Tibial artery (tissue), 4 donors: Measurements from ENCODE around the gene A3GALT2.

Experiments
- DNase-seq, 2 donors: peaks; one replicate each; pipeline ENCODE4 v3.0.0-alpha.2; 2019
- H3K27ac ChIP-seq, 2 donors: fragments of 200-600 bp; sonication (generic) in 1 of 2; 1 replicate in 1 of 2; 2 replicates in 1 of 2; pipeline ENCODE4 v1.5.1; 2018 to 2019; ENCODE audit warnings: mild to moderate bottlenecking in 1 of 2
- H3K27me3 ChIP-seq, 2 donors: fragments of 200-600 bp; sonication (generic) in 1 of 2; one replicate each; pipeline versions ENCODE4 v1.5.1 to v1.6.0; 2016 to 2019
- H3K36me3 ChIP-seq, 3 donors: fragments of 200-600 bp; sonication (generic) in 2 of 3; one replicate each; pipeline ENCODE4 v1.5.1; 2016 to 2019; ENCODE audit warnings: mild to moderate bottlenecking in 2 of 3
- H3K4me1 ChIP-seq, 4 donors: fragments of 200-600 bp; sonication (generic) in 2 of 4; 1 replicate in 3 of 4; 2 replicates in 1 of 4; pipeline ENCODE4 v1.5.1; 2016 to 2019
- H3K4me3 ChIP-seq, 2 donors: fragments of 200-600 bp; sonication (generic) in 1 of 2; 1 replicate in 1 of 2; 2 replicates in 1 of 2; pipeline ENCODE4 v1.5.1; 2018 to 2019; ENCODE audit warnings: mild to moderate bottlenecking in 2 of 2
- H3K9me3 ChIP-seq, 3 donors: fragments of 200-600 bp; sonication (generic) in 1 of 3; one replicate each; pipeline ENCODE4 v1.5.1; 2016 to 2019
- CTCF ChIP-seq, 2 experiments: fragments of 200-600 bp in 1 of 2; fragments of 450-650 bp in 1 of 2; IDR thresholded peaks; one replicate each; pipeline ENCODE4 v1.5.1; 2017 to 2019; ENCODE audit warnings: antibody characterized with exemption in 2 of 2, mild to moderate bottlenecking in 1 of 2, moderate library complexity in 1 of 2
- intact Hi-C: fragments of 100-400 bp; cut with DNase I; formaldehyde crosslinking; loops from one replicate; pipeline ENCODE4 v1.15.0; 2023; ENCODE audit warnings: low total_unique reads

Gene A3GALT2

GRCh38 chr1:33281554-33282303, 39.2 kb downstream of the A3GALT2 start:
- peaks cover 48 to 91% (median 53%) of the 10 kb centered on the region in 3 donors for H3K36me3 ChIP-seq
- H3K9me3 ChIP-seq, result no peaks in the 10 kb centered on the region

GRCh38 chr1:33280091-33280661, 40.7 kb downstream of the A3GALT2 start:
- Histone ChIP-seq H3K4me3 (no peak overlapping the region), H3K36me3 (peaks cover 52 to 96% (median 56%) of the 10 kb centered on the region in 3 donors), H3K27me3 (no peaks in the 10 kb centered on the region), H3K9me3 (no peaks in the 10 kb centered on the region), H3K27ac (no peak overlapping the region), H3K4me1 (peaks cover 0 to 8% (median 0%) of the 10 kb centered on the region in 4 donors)
- peak in 1 of 2 donors; percentile 64 for DNase-seq
- TF ChIP-seq CTCF (IDR thresholded peaks at IDR 0.05), result no peak
- intact Hi-C loops, result no loop called here

More at GRCh38 chr1:33281554-33282303, 39.2 kb downstream of the A3GALT2 start:
- peak in 1 of 2 donors; percentile 56 for DNase-seq
- Histone ChIP-seq H3K4me1 (peaks cover 0 to 13% (median 2%) of the 10 kb centered on the region in 4 donors), H3K27me3 (no peaks in the 10 kb centered on the region), H3K4me3 (no peak overlapping the region), H3K27ac (no peak overlapping the region)
- TF ChIP-seq CTCF (IDR thresholded peaks at IDR 0.05), result no peak
- intact Hi-C loops, result no loop called here

- no peak overlapping the region for H3K4me3 ChIP-seq
- H3K36me3 ChIP-seq, result peaks cover 43 to 71% (median 47%) of the 10 kb centered on the region in 3 donors
- TF ChIP-seq CTCF (IDR thresholded peaks at IDR 0.05), result no peak
- H3K27ac ChIP-seq, result no peak overlapping the region
- peak in 1 of 2 donors; percentile 52 for DNase-seq
- H3K4me1 ChIP-seq, result peaks cover 0 to 28% (median 8%) of the 10 kb centered on the region in 4 donors
- no peaks in the 10 kb centered on the region for H3K27me3 ChIP-seq
- no peaks in the 10 kb centered on the region for H3K9me3 ChIP-seq
- intact Hi-C loops, result no loop called here
Measured at GRCh38 chr1:33277488-33278084, 43.3 kb downstream of the A3GALT2 start.

- Histone ChIP-seq H3K36me3 (peaks cover 37 to 62% (median 40%) of the 10 kb centered on the region in 3 donors), H3K4me3 (no peak overlapping the region), H3K4me1 (peaks cover 0 to 36% (median 17%) of the 10 kb centered on the region in 4 donors), H3K9me3 (no peaks in the 10 kb centered on the region), H3K27me3 (no peaks in the 10 kb centered on the region), H3K27ac (no peak overlapping the region)
- intact Hi-C loops, result no loop called here
- TF ChIP-seq CTCF (IDR thresholded peaks at IDR 0.05), result no peak
- DNase-seq, result peak; percentile 15 to 52
Measured at GRCh38 chr1:33276573-33277298, 44.2 kb downstream of the A3GALT2 start.
